Fibroblast of villous mesenchyme (primary cell): ENCODE results near the gene WBP2NL. TPM values are rescaled to one million over a fixed set of nuclear protein-coding genes. Genes with fewer than 3 reads are reported as not detected.
"Not testable (repeated sequence)": the region's sequence is repeated elsewhere in the genome, so short reads cannot be mapped to it uniquely, and the experiment has no call there.

ENCODE experiments used
- DNase-seq: peaks from one replicate; pipeline ENCODE4 v3.0.0-alpha.2; 2010; ENCODE audit warnings: low read depth
- H3K4me3 ChIP-seq: 2 replicates; pipeline ENCODE4 v1.5.1; 2011; ENCODE audit warnings: low read depth, mild to moderate bottlenecking, low read length
- CTCF ChIP-seq: IDR thresholded peaks from 2 replicates; pipeline ENCODE4 v1.5.1; 2012; ENCODE audit warnings: low read depth, mild to moderate bottlenecking, low read length; ENCODE audit not compliant: insufficient read depth
- total RNA-seq: library from RNA; depleted of rRNA; stranded (reverse); fragments of >200 nt; gene quantifications from 2 replicates; pipeline ENCODE4 v1.2.3, GENCODE V29; 2012

The WBP2NL gene
- total RNA-seq = 0.32 and 0.43 TPM in 2 replicates

- TF ChIP-seq CTCF = no peak
- H3K4me3 ChIP-seq = peak within 1 kb of the TSS; percentile 58
These were observed at the start of gene WBP2NL for GRCh38 chr22:41998361-41999261. WBP2NL (plus strand) TSS chr22:41998788; CDS start chr22:41998819, 31 bp downstream.

GRCh38 chr22:41948928-41949296 lies 49.7 kb upstream of the WBP2NL start:
- not testable (repeated sequence) for H3K4me3 ChIP-seq, DNase-seq

More at GRCh38 chr22:41998361-41999261, at the start of gene WBP2NL:
- peak; percentile 67 for DNase-seq

GRCh38 chr22:41949297-41949965 lies 49.2 kb upstream of the WBP2NL start:
- no peak for TF ChIP-seq CTCF
- H3K4me3 ChIP-seq = no peak overlapping the region
- DNase-seq = no peak

GRCh38 chr22:41951898-41952474 lies 46.6 kb upstream of the WBP2NL start, which contains the start of gene SMIM45:
SMIM45 (plus strand) TSS chr22:41952150.
- TF ChIP-seq CTCF = no peak
- DNase-seq = no peak
- H3K4me3 ChIP-seq = no peak within 1 kb of the TSS

- DNase-seq = no peak
- TF ChIP-seq CTCF = no peak
- no peak overlapping the region for H3K4me3 ChIP-seq
These were observed 45.9 kb upstream of the WBP2NL start for GRCh38 chr22:41952713-41953112.

GRCh38 chr22:41957941-41958556 lies 40.5 kb upstream of the WBP2NL start:
- no peak overlapping the region for H3K4me3 ChIP-seq
- no peak for TF ChIP-seq CTCF
- no peak for DNase-seq
